Liver (tissue), 3 donors: ENCODE measurements around the gene CHAT.

Experiments
- ATF3 ChIP-seq: IDR thresholded peaks from 2 replicates; pipeline ENCODE4 v1.6.1; 2016; ENCODE audit warnings: antibody characterized with exemption
- CTCF ChIP-seq: fragments of 150-350 bp; IDR thresholded peaks from 2 replicates; pipeline ENCODE4 v1.5.1; 2017; ENCODE audit warnings: improper control_type of control experiment, low read depth, low read length; ENCODE audit not compliant: missing input control
- EGR1 ChIP-seq, 2 donors: IDR thresholded peaks; 2 replicates each; pipeline ENCODE4 v1.6.1; 2016 to 2018; ENCODE audit warnings: antibody characterized with exemption in 2 of 2, low read depth in 2 of 2
- FOXA1 ChIP-seq: IDR thresholded peaks from 2 replicates; pipeline ENCODE4 v1.6.1; 2016; ENCODE audit warnings: antibody characterized with exemption
- GABPA ChIP-seq, 2 donors: IDR thresholded peaks in 1 of 2; conservative IDR thresholded peaks in 1 of 2; 2 replicates each; pipeline ENCODE4 v1.6.1; 2016; ENCODE audit warnings: antibody characterized with exemption in 2 of 2, mild to moderate bottlenecking in 1 of 2, moderate library complexity in 1 of 2
- MAX ChIP-seq: IDR thresholded peaks from 2 replicates; pipeline ENCODE4 v1.6.1; 2016; ENCODE audit warnings: antibody characterized with exemption
- RAD21 ChIP-seq, 2 donors: IDR thresholded peaks; 2 replicates each; pipeline ENCODE4 v1.6.1; 2016; ENCODE audit warnings: antibody characterized with exemption in 2 of 2, mild to moderate bottlenecking in 2 of 2
- REST ChIP-seq: IDR thresholded peaks from 2 replicates; pipeline ENCODE4 v1.6.1; 2016; ENCODE audit warnings: antibody characterized with exemption, mild to moderate bottlenecking
- RXRA ChIP-seq, 2 donors: IDR thresholded peaks; 2 replicates each; pipeline ENCODE4 v1.6.1; 2017 to 2018; ENCODE audit warnings: antibody characterized with exemption in 2 of 2, mild to moderate bottlenecking in 1 of 2
- TAF1 ChIP-seq: conservative IDR thresholded peaks from 2 replicates; pipeline ENCODE4 v1.6.1; 2016; ENCODE audit warnings: antibody characterized with exemption, mild to moderate bottlenecking
- YY1 ChIP-seq: IDR thresholded peaks from 2 replicates; pipeline ENCODE4 v1.6.1; 2016; ENCODE audit warnings: antibody characterized with exemption, mild to moderate bottlenecking
- ZBTB33 ChIP-seq: IDR thresholded peaks from 2 replicates; pipeline ENCODE4 v1.6.1; 2016; ENCODE audit warnings: antibody characterized with exemption
- donor health status: healthy.
- donor health status: healthy.

GRCh38 chr10:49655099-49655498 is 41.3 kb downstream of the CHAT start:
- TF ChIP-seq CTCF = no peak
- TF ChIP-seq RXRA (IDR thresholded peaks at IDR 0.05) = no peak
- TF ChIP-seq TAF1 = no peak
- no peak for TF ChIP-seq MAX
- no peak for TF ChIP-seq FOXA1
- no peak for TF ChIP-seq GABPA (IDR thresholded peaks at IDR 0.05 in 1 of 2, conservative IDR thresholded peaks at IDR 0.05 in 1 of 2)
- no peak for TF ChIP-seq ZBTB33
- no peak for TF ChIP-seq EGR1 (IDR thresholded peaks at IDR 0.05; ENCODE audit: low read depth in 2 of 2)
- TF ChIP-seq RAD21 (IDR thresholded peaks at IDR 0.05) = no peak
- no peak for TF ChIP-seq REST
- TF ChIP-seq YY1 = no peak
- no peak for TF ChIP-seq ATF3
